Parathyroid adenoma (tissue), 2 donors: ENCODE measurements around the gene RIC1.
"Not testable (repeated sequence)": the region's sequence is repeated elsewhere in the genome, so short reads cannot be mapped to it uniquely, and the experiment has no call there.

Source experiments
- H2AFZ ChIP-seq: fragments of 300-600 bp; sonication (generic); one replicate; pipeline ENCODE4 v1.7.0; 2017; ENCODE audit warnings: antibody characterized with exemption, mild to moderate bottlenecking
- H3K27ac ChIP-seq: fragments of 300-600 bp; sonication (generic); one replicate; pipeline ENCODE4 v1.7.0; 2017
- H3K27me3 ChIP-seq: fragments of 300-600 bp; sonication (generic); one replicate; pipeline ENCODE4 v1.7.0; 2017; ENCODE audit warnings: low read length; ENCODE audit not compliant: control insufficient read depth, insufficient read depth
- H3K36me3 ChIP-seq: fragments of 300-600 bp; sonication (generic); one replicate; pipeline ENCODE4 v1.7.0; 2017; ENCODE audit warnings: low read length; ENCODE audit not compliant: control insufficient read depth, insufficient read depth
- H3K4me1 ChIP-seq: fragments of 300-600 bp; sonication (generic); one replicate; pipeline ENCODE4 v1.7.0; 2017; ENCODE audit warnings: control low read depth
- H3K4me2 ChIP-seq: fragments of 300-600 bp; sonication (generic); one replicate; pipeline ENCODE4 v1.7.0; 2017; ENCODE audit warnings: low read length
- H3K4me3 ChIP-seq: fragments of 300-600 bp; sonication (generic); one replicate; pipeline ENCODE4 v1.7.0; 2017; ENCODE audit warnings: low read depth, low read length
- H3K79me2 ChIP-seq: fragments of 300-600 bp; sonication (generic); one replicate; pipeline ENCODE4 v1.7.0; 2017; ENCODE audit warnings: control low read depth
- H3K9ac ChIP-seq: fragments of 300-600 bp; sonication (generic); one replicate; pipeline ENCODE4 v1.7.0; 2017; ENCODE audit warnings: mild to moderate bottlenecking
- H3K9me3 ChIP-seq: fragments of 300-600 bp; sonication (generic); one replicate; pipeline ENCODE4 v1.7.0; 2017; ENCODE audit warnings: low read length; ENCODE audit not compliant: control insufficient read depth
- CTCF ChIP-seq: fragments of 300-600 bp; sonication (generic); IDR thresholded peaks from one replicate; pipeline ENCODE4 v1.7.0; 2017; ENCODE audit warnings: antibody characterized with exemption, mild to moderate bottlenecking
- donor health status: primary hyperparathyroidism.

RIC1 gene

GRCh38 chr9:5721279-5722087, 92.6 kb downstream of the RIC1 start:
- H3K4me2 ChIP-seq, result no peak overlapping the region
- no peaks in the 10 kb centered on the region for H3K4me1 ChIP-seq
- no peak overlapping the region for H3K27ac ChIP-seq
- no peak overlapping the region for H3K4me3 ChIP-seq
- no peak for TF ChIP-seq CTCF
- H3K27me3 ChIP-seq, result no peaks in the 10 kb centered on the region
- H3K9me3 ChIP-seq, result no peaks in the 10 kb centered on the region
- no peak overlapping the region for H2AFZ ChIP-seq
- H3K9ac ChIP-seq, result no peak overlapping the region
- H3K79me2 ChIP-seq, result no peaks in the 10 kb centered on the region
- H3K36me3 ChIP-seq, result no peaks in the 10 kb centered on the region

GRCh38 chr9:5722679-5723078, 93.8 kb downstream of the RIC1 start:
- H3K9ac ChIP-seq, H3K4me1 ChIP-seq, H3K27ac ChIP-seq, H3K79me2 ChIP-seq, H3K36me3 ChIP-seq, H2AFZ ChIP-seq, H3K27me3 ChIP-seq, H3K9me3 ChIP-seq, H3K4me3 ChIP-seq, H3K4me2 ChIP-seq: not testable (repeated sequence)

GRCh38 chr9:5735072-5735471, 106.2 kb downstream of the RIC1 start:
- no peak for TF ChIP-seq CTCF
- H3K9me3 ChIP-seq, result no peaks in the 10 kb centered on the region
- no peaks in the 10 kb centered on the region for H3K36me3 ChIP-seq
- H3K9ac ChIP-seq, result no peak overlapping the region
- H3K79me2 ChIP-seq, result no peaks in the 10 kb centered on the region
- no peaks in the 10 kb centered on the region for H3K4me1 ChIP-seq
- H3K27ac ChIP-seq, result no peak overlapping the region
- H3K4me3 ChIP-seq, result no peak overlapping the region
- no peak overlapping the region for H3K4me2 ChIP-seq
- no peaks in the 10 kb centered on the region for H3K27me3 ChIP-seq
- no peak overlapping the region for H2AFZ ChIP-seq

- H3K79me2 ChIP-seq, result no peaks in the 10 kb centered on the region
- no peaks in the 10 kb centered on the region for H3K9me3 ChIP-seq
- no peaks in the 10 kb centered on the region for H3K36me3 ChIP-seq
- no peak overlapping the region for H3K27ac ChIP-seq
- no peak overlapping the region for H3K9ac ChIP-seq
- H3K4me1 ChIP-seq, result no peaks in the 10 kb centered on the region
- H3K27me3 ChIP-seq, result no peaks in the 10 kb centered on the region
- H3K4me3 ChIP-seq, result no peak overlapping the region
- H3K4me2 ChIP-seq, result no peak overlapping the region
- no peak overlapping the region for H2AFZ ChIP-seq
- no peak for TF ChIP-seq CTCF
Observed at GRCh38 chr9:5736563-5737346, 107.8 kb downstream of the RIC1 start.

- Histone ChIP-seq H3K4me1 (no peaks in the 10 kb centered on the region), H3K27ac (no peak overlapping the region), H3K79me2 (no peaks in the 10 kb centered on the region), H3K36me3 (no peaks in the 10 kb centered on the region), H3K9ac (no peak overlapping the region), H2AFZ (no peak overlapping the region), H3K4me3 (no peak overlapping the region), H3K4me2 (no peak overlapping the region), H3K9me3 (no peaks in the 10 kb centered on the region), H3K27me3 (no peaks in the 10 kb centered on the region)
- no peak for TF ChIP-seq CTCF
Observed at GRCh38 chr9:5743109-5743508, 114.2 kb downstream of the RIC1 start.
